ENCODE measurements around the gene RNF39. TPM values are rescaled to one million over a fixed set of nuclear protein-coding genes. Genes with fewer than 3 reads are reported as not detected.
"Not testable (repeated sequence)": the region's sequence is repeated elsewhere in the genome, so short reads cannot be mapped to it uniquely, and the experiment has no call there.

The RNF39 gene
- total and polyA plus RNA-seq, 2 of the 4 experiments (the other 2 are of a cell fraction) = not detected

GRCh38 chr6:30025186-30025585 is 50.4 kb downstream of the RNF39 start:
- BruUV-seq (replicated peaks) = no TSS peak
- ChIA-PET POLR2A (ENCODE audit: unreplicated experiment) (no interaction called here), CTCF (no interaction called here)
- H4K5ac ChIP-seq (ENCODE audit: low read depth, low read length) = no peak overlapping the region
- in situ Hi-C loops (cut with MboI; ENCODE audit: low sequenced_read_pairs) = no loop called here
- H2BK5ac ChIP-seq (ENCODE audit: low read depth, low read length, poor library complexity, severe bottlenecking) = no peak overlapping the region
- no peak for TF ChIP-seq FOS (IDR thresholded peaks at IDR 0.05; ENCODE audit: low read depth, low read length)
- no CpG with 5 or more reads among the region's 1 CpG for WGBS, 2 experiments (ENCODE audit: extremely low coverage in 2 of 2, insufficient read length in 1 of 2)
- H2AFZ ChIP-seq (replicated peaks; ENCODE audit: low read length, poor library complexity) = no peak overlapping the region
- no peak overlapping the region for H4K8ac ChIP-seq (ENCODE audit: low read depth in 2 of 2, low read length in 2 of 2)
- no peak overlapping the region for H3K18ac ChIP-seq (ENCODE audit: low read depth, low read length)
- H3K9ac ChIP-seq (ENCODE audit: low read depth, low read length) = no peak overlapping the region
- no peak overlapping the region for H2BK15ac ChIP-seq (ENCODE audit: low read depth, low read length)
- H3K56ac ChIP-seq (ENCODE audit: extremely low read depth, insufficient read depth, low read length) = no peak overlapping the region
- ATAC-seq (ENCODE audit: low read depth) (no peak), DNase-seq (no peak)
- H3K79me1 ChIP-seq (ENCODE audit: low read depth in 1 of 2, low read length in 2 of 2) = no peaks in the 10 kb centered on the region
- no peak overlapping the region for H3K4ac ChIP-seq (ENCODE audit: low read depth, low read length)
- H2BK20ac ChIP-seq (ENCODE audit: low read depth, low read length) = no peak overlapping the region
- intact Hi-C loops (cut with micrococcal nuclease) = no loop called here
- H2BK120ac ChIP-seq (ENCODE audit: low read depth, low read length) = no peak overlapping the region
- H3K4me3 ChIP-seq (ENCODE audit: insufficient read depth, low read depth, low read length) = no peak overlapping the region
- H4K20me1 ChIP-seq (ENCODE audit: insufficient read depth, low read length) = no peaks in the 10 kb centered on the region
- H3K9me1 ChIP-seq (ENCODE audit: insufficient read depth, low read length) = no peaks in the 10 kb centered on the region
- H3K36me3 ChIP-seq (ENCODE audit: control insufficient read depth, insufficient read depth, low read length) = no peaks in the 10 kb centered on the region
- H3K9me3 ChIP-seq (ENCODE audit: control insufficient read depth, insufficient read depth, low read length) = no peaks in the 10 kb centered on the region
- H3K27ac ChIP-seq (ENCODE audit: insufficient read depth, low read length) = no peak overlapping the region
- dilution Hi-C loops (cut with HindIII; ENCODE audit: low sequenced_read_pairs, unreplicated experiment) = no loop called here
- H3K4me2 ChIP-seq (ENCODE audit: low read depth, low read length) = no peak overlapping the region
- H3K23ac ChIP-seq (ENCODE audit: low read depth, low read length) = no peak overlapping the region
- H2AK9ac ChIP-seq (replicated peaks; ENCODE audit: low read depth, low read length, poor library complexity) = no peak overlapping the region
- no peak overlapping the region for H4K91ac ChIP-seq (ENCODE audit: insufficient read depth, low read depth, low read length)
- no peaks in the 10 kb centered on the region for H3K27me3 ChIP-seq (ENCODE audit: control insufficient read depth, insufficient read depth, low read length)
- H3K4me1 ChIP-seq (ENCODE audit: control insufficient read depth, insufficient read depth, low read length) = no peaks in the 10 kb centered on the region
- H2AK5ac ChIP-seq (ENCODE audit: low read depth, low read length) = no peak overlapping the region
- H3K14ac ChIP-seq (replicated peaks; ENCODE audit: low read depth, low read length) = no peak overlapping the region

GRCh38 chr6:30022712-30023111 is 52.9 kb downstream of the RNF39 start:
- H3K18ac ChIP-seq (ENCODE audit: low read depth, low read length); H3K4me2 ChIP-seq (ENCODE audit: low read depth, low read length); H3K4me1 ChIP-seq (ENCODE audit: control insufficient read depth, insufficient read depth, low read length); H2AK5ac ChIP-seq (ENCODE audit: low read depth, low read length); H3K36me3 ChIP-seq (ENCODE audit: control insufficient read depth, insufficient read depth, low read length); ATAC-seq (ENCODE audit: low read depth); H3K56ac ChIP-seq (ENCODE audit: extremely low read depth, insufficient read depth, low read length); dilution Hi-C loops (cut with HindIII; ENCODE audit: low sequenced_read_pairs, unreplicated experiment); H3K79me1 ChIP-seq (ENCODE audit: low read depth in 1 of 2, low read length in 2 of 2); H3K4me3 ChIP-seq (ENCODE audit: insufficient read depth, low read depth, low read length); H3K27ac ChIP-seq (ENCODE audit: insufficient read depth, low read length); H4K91ac ChIP-seq (ENCODE audit: insufficient read depth, low read depth, low read length); H2BK120ac ChIP-seq (ENCODE audit: low read depth, low read length); H3K27me3 ChIP-seq (ENCODE audit: control insufficient read depth, insufficient read depth, low read length); BruUV-seq (replicated peaks); H2AFZ ChIP-seq (replicated peaks; ENCODE audit: low read length, poor library complexity); H2BK20ac ChIP-seq (ENCODE audit: low read depth, low read length); POLR2A ChIA-PET (ENCODE audit: unreplicated experiment); H4K8ac ChIP-seq (ENCODE audit: low read depth in 2 of 2, low read length in 2 of 2); H3K4ac ChIP-seq (ENCODE audit: low read depth, low read length); H4K5ac ChIP-seq (ENCODE audit: low read depth, low read length); H2BK5ac ChIP-seq (ENCODE audit: low read depth, low read length, poor library complexity, severe bottlenecking); H3K23ac ChIP-seq (ENCODE audit: low read depth, low read length); H3K9ac ChIP-seq (ENCODE audit: low read depth, low read length); H3K9me3 ChIP-seq (ENCODE audit: control insufficient read depth, insufficient read depth, low read length); H3K14ac ChIP-seq (replicated peaks; ENCODE audit: low read depth, low read length); CTCF ChIA-PET; H2AK9ac ChIP-seq (replicated peaks; ENCODE audit: low read depth, low read length, poor library complexity); H3K9me1 ChIP-seq (ENCODE audit: insufficient read depth, low read length); H2BK15ac ChIP-seq (ENCODE audit: low read depth, low read length); DNase-seq; H4K20me1 ChIP-seq (ENCODE audit: insufficient read depth, low read length): not testable (repeated sequence)
- in situ Hi-C loops (cut with MboI; ENCODE audit: low sequenced_read_pairs) (loop anchor here (25.0 kb wide), 1 partner anchor 285 kb away; no protein-coding TSS in a partner anchor), intact Hi-C loops (cut with micrococcal nuclease) (loop anchor here (5.0 kb wide), 1 partner anchor 285 kb away; no protein-coding TSS in a partner anchor)
